Neural progenitor cell (in vitro differentiated cells): ENCODE results near the gene COL24A1.
"Not testable (repeated sequence)": the region's sequence is repeated elsewhere in the genome, so short reads cannot be mapped to it uniquely, and the experiment has no call there.

Experiments
- CTCF ChIP-seq: fragments of 200-600 bp; sonication (generic); IDR thresholded peaks from 2 replicates; pipeline ENCODE4 v1.5.1; 2017; ENCODE audit warnings: antibody characterized with exemption, mild to moderate bottlenecking
- EZH2 ChIP-seq: fragments of 200-600 bp; sonication (generic); IDR thresholded peaks from 2 replicates; pipeline ENCODE4 v1.6.1; 2017; ENCODE audit warnings: antibody characterized with exemption, mild to moderate bottlenecking, moderate library complexity

- TF ChIP-seq CTCF, EZH2: not testable (repeated sequence)
These were observed 442.0 kb downstream of the COL24A1 start for GRCh38 chr1:85714418-85715114.
